GM12878 (cell line): ENCODE measurements around the gene GPC5. TPM values are rescaled to one million over a fixed set of nuclear protein-coding genes. Genes with fewer than 3 reads are reported as not detected.

ENCODE experiments used
- ATAC-seq: fragments of 200-7000 bp; cut with Tn5 transposase; 3 replicates; pipeline ENCODE4 v1.9.1; 2020; ENCODE audit warnings: mild to moderate bottlenecking, moderate library complexity
- BruUV-seq: library from RNA; stranded (reverse); fragments of 400-500 nt; replicated peaks from 2 replicates; lab custom pipeline; 2021; lab: Mats Ljungman, UMichigan
- CTCF ChIA-PET: fragments of 300-600 bp; sonication (Branson Sonifier 250); formaldehyde crosslinking; extraction: SDS; loops from one replicate; lab custom pipeline; 2021; ENCODE audit warnings: inconsistent platforms; lab: Yijun Ruan, JAX
- POLR2A ChIA-PET: fragments of 350-600 bp; formaldehyde crosslinking; extraction: SDS; loops from one replicate; lab custom pipeline; 2021; ENCODE audit warnings: inconsistent platforms; lab: Charles Lee
- RAD21 ChIA-PET: fragments of 300-600 bp; sonication (Branson Sonifier 250); formaldehyde crosslinking; loops from one replicate; lab custom pipeline; 2023; ENCODE audit warnings: antibody characterized with exemption; ENCODE audit not compliant: unreplicated experiment; lab: Charles Lee
- SMC1A ChIA-PET: fragments of 300-600 bp; sonication (Branson Sonifier 250); formaldehyde crosslinking; loops from one replicate; lab custom pipeline; 2023; ENCODE audit not compliant: unreplicated experiment, uncharacterized antibody; lab: Charles Lee
- DNase-seq: peaks from one replicate; pipeline ENCODE4 v3.0.0-alpha.2; 2011; ENCODE audit warnings: low read depth, low spot score
- FAIRE-seq: peaks from 3 replicates; lab custom pipeline; 2011; peaks lifted over from hg19 to GRCh38; lab: Jason Lieb, UNC
- H2AFZ ChIP-seq: 2 replicates; pipeline ENCODE4 v1.6.0; 2011; ENCODE audit warnings: low read depth, low read length, control low read depth; ENCODE audit not compliant: control insufficient read depth
- H3K27ac ChIP-seq: 2 replicates; pipeline ENCODE4 v1.5.1; 2011; ENCODE audit warnings: control low read depth; ENCODE audit not compliant: control insufficient read depth, insufficient read depth
- H3K27me3 ChIP-seq, 2 experiments: replicated peaks in 1 of 2; 2 replicates each; pipeline versions ENCODE4 v1.6.0 to v1.6.1; 2011; ENCODE audit warnings: low read length in 1 of 2; ENCODE audit not compliant: control insufficient read depth in 2 of 2, insufficient read depth in 2 of 2
- H3K36me3 ChIP-seq, 2 experiments: 2 replicates each; pipeline ENCODE4 v1.5.1; 2011; ENCODE audit warnings: low read length in 1 of 2; ENCODE audit not compliant: control insufficient read depth in 2 of 2, insufficient read depth in 2 of 2
- H3K4me1 ChIP-seq: 2 replicates; pipeline ENCODE4 v1.6.1; 2011; ENCODE audit warnings: mild to moderate bottlenecking, low read length, moderate library complexity, mixed read lengths; ENCODE audit not compliant: control insufficient read depth, insufficient read depth
- H3K4me2 ChIP-seq: 2 replicates; pipeline ENCODE4 v1.6.0; 2011; ENCODE audit warnings: control low read depth; ENCODE audit not compliant: control insufficient read depth, insufficient read depth
- H3K4me3 ChIP-seq: fragments of 200-600 bp; sonication (generic); 2 replicates; pipeline ENCODE4 v1.5.1; 2016
- H3K79me2 ChIP-seq: 2 replicates; pipeline ENCODE4 v1.6.0; 2011; ENCODE audit warnings: low read length; ENCODE audit not compliant: control insufficient read depth, insufficient read depth
- H3K9ac ChIP-seq: 2 replicates; pipeline ENCODE4 v1.8.0; 2011; ENCODE audit warnings: low read length, control low read depth, mixed read lengths; ENCODE audit not compliant: control insufficient read depth, insufficient read depth
- H3K9me3 ChIP-seq: replicated peaks from 3 replicates; pipeline ENCODE4 v1.5.1; 2011; ENCODE audit warnings: mild to moderate bottlenecking, low read length; ENCODE audit not compliant: control insufficient read depth, insufficient read depth
- H4K20me1 ChIP-seq: 2 replicates; pipeline ENCODE4 v1.6.0; 2011; ENCODE audit not compliant: control insufficient read depth, insufficient read depth
- CEBPB ChIP-seq, 2 experiments: fragments of 150-350 bp in 1 of 2; IDR thresholded peaks; 2 replicates each; pipeline ENCODE4 v1.6.1; 2012 to 2014; ENCODE audit warnings: low read depth in 2 of 2, low read length in 2 of 2, borderline replicate concordance in 1 of 2, inconsistent platforms in 1 of 2
- ETV6 ChIP-seq, 2 experiments: fragments of 450-650 bp in 1 of 2; IDR thresholded peaks in 1 of 2; conservative IDR thresholded peaks in 1 of 2; 2 replicates each; pipeline ENCODE4 v1.6.1; 2014; ENCODE audit warnings: antibody characterized with exemption in 1 of 2, borderline replicate concordance in 1 of 2, low read depth in 1 of 2, mild to moderate bottlenecking in 1 of 2, moderate library complexity in 1 of 2
- NFYA ChIP-seq: IDR thresholded peaks from 2 replicates; pipeline ENCODE4 v1.6.1; 2011; ENCODE audit warnings: low read depth, mild to moderate bottlenecking, low read length, improper control_type of control experiment, borderline replicate concordance
- PBX3 ChIP-seq: IDR thresholded peaks from 2 replicates; pipeline ENCODE4 v1.6.1; 2011; ENCODE audit warnings: mild to moderate bottlenecking, low read depth, low read length, moderate library complexity; ENCODE audit not compliant: insufficient replicate concordance
- SMAD5 ChIP-seq: IDR thresholded peaks from 2 replicates; pipeline ENCODE4 v1.6.1; 2016; ENCODE audit warnings: antibody characterized with exemption, low read depth
- SPI1 ChIP-seq: IDR thresholded peaks from 2 replicates; pipeline ENCODE4 v1.6.1; 2011; ENCODE audit warnings: low read depth, mild to moderate bottlenecking, low read length, moderate library complexity, borderline replicate concordance; ENCODE audit not compliant: insufficient read depth
- STAT1 ChIP-seq: fragments of 450-650 bp; conservative IDR thresholded peaks from 2 replicates; pipeline ENCODE4 v1.6.1; 2014; ENCODE audit warnings: antibody characterized with exemption, mild to moderate bottlenecking
- TCF3 ChIP-seq: IDR thresholded peaks from 2 replicates; pipeline ENCODE4 v1.6.1; 2012; ENCODE audit warnings: low read depth, mild to moderate bottlenecking, low read length, borderline replicate concordance; ENCODE audit not compliant: insufficient read depth
- WGBS: methylation state at CpG from one replicate; pipeline ENCODE4 v1.1.6; 2016; ENCODE audit warnings: low lambda C conversion rate; ENCODE audit not compliant: insufficient replicate concordance, insufficient coverage; ENCODE audit errors: missing lambda C conversion rate; 5-methylcytosine and 5-hydroxymethylcytosine counted together
- in situ Hi-C: fragments of 300-500 bp; cut with MboI; formaldehyde crosslinking; loops from 9 replicates; pipeline ENCODE4 v1.14.3; 2018; ENCODE audit warnings: mixed read lengths
- intact Hi-C: fragments of 100-400 bp; cut with micrococcal nuclease; formaldehyde crosslinking; loops from one replicate; pipeline ENCODE4 v1.14.2; 2022; ENCODE audit not compliant: unreplicated experiment
- polyA plus RNA-seq, 11 experiments: library from polyadenylated mRNA; depleted of rRNA in 4 of 11; unstranded in 6 of 11; stranded (reverse) in 5 of 11; fragments of >200 nt; fragmentation: Nextera tagmentation in 4 of 11; fragmentation: Illumina TruSeq in 1 of 11; extraction: Ambion mirVana in 4 of 11; extraction: Trizol in 1 of 11; gene quantifications; 1 replicate in 1 of 11; 2 replicates in 10 of 11; pipeline versions ENCODE4 v1.2.1 to v1.2.3, GENCODE V29; 2011 to 2016; ENCODE audit warnings: inconsistent platforms in 2 of 11, missing spikeins in 2 of 11, low read depth in 1 of 11
- total RNA-seq, 4 experiments: library from RNA; depleted of rRNA in 3 of 4; stranded (reverse); fragments of >200 nt in 3 of 4; fragmentation: Illumina TruSeq in 1 of 4; extraction: Trizol in 1 of 4; gene quantifications; 2 replicates each; pipeline versions ENCODE4 v1.2.1 to v1.2.3, GENCODE V29; 2013 to 2021

GPC5 gene
- total and polyA plus RNA-seq, 10 of the 15 experiments (the other 5 are each of a cell fraction or from before 2014, with no cell fraction given), result 0.05 to 0.87 (median 0.44) TPM; not detected in 1

GRCh38 chr13:91764527-91764926 is 366.1 kb downstream of the GPC5 start:
- BruUV-seq, result no TSS peak
- H3K4me2 ChIP-seq, result no peak overlapping the region
- H4K20me1 ChIP-seq, result no peaks in the 10 kb centered on the region
- H3K27me3 ChIP-seq, result no peaks in the 10 kb centered on the region
- H3K9ac ChIP-seq, result no peak overlapping the region
- no peak overlapping the region for H3K4me3 ChIP-seq
- H3K27ac ChIP-seq, result no peak overlapping the region
- intact Hi-C loops, result no loop called here
- TF ChIP-seq SPI1 (peak; percentile 46; the same call in 1 of the 2 replicates), SMAD5 (no peak)
- H3K4me1 ChIP-seq, result no peaks in the 10 kb centered on the region
- H3K9me3 ChIP-seq, result no peaks in the 10 kb centered on the region
- H3K79me2 ChIP-seq, result no peaks in the 10 kb centered on the region
- WGBS, result 6% methylated on average over 7 of the region's 7 CpGs
- no peaks in the 10 kb centered on the region for H3K36me3 ChIP-seq
- SMC1A ChIA-PET, result interaction anchor here (1.0 kb wide), 1 partner anchor 73 kb away, joined by 3 read pairs; no protein-coding TSS in a partner anchor
- no peak overlapping the region for H2AFZ ChIP-seq
- POLR2A ChIA-PET, result no interaction called here
- in situ Hi-C loops, result no loop called here
- no peak for FAIRE-seq
- CTCF ChIA-PET, result interaction anchor here (0.6 kb wide), 1 partner anchor 213 kb away, joined by 3 read pairs; no protein-coding TSS in a partner anchor
- peak; percentile 17 for DNase-seq
- peak; percentile 69 for ATAC-seq
- RAD21 ChIA-PET, result no interaction called here

GRCh38 chr13:91767651-91768050 is 369.2 kb downstream of the GPC5 start:
- Histone ChIP-seq H3K4me1 (no peaks in the 10 kb centered on the region), H3K4me2 (no peak overlapping the region), H3K27ac (no peak overlapping the region), H3K9ac (no peak overlapping the region), H3K79me2 (no peaks in the 10 kb centered on the region), H2AFZ (no peak overlapping the region), H4K20me1 (no peaks in the 10 kb centered on the region), H3K27me3 (no peaks in the 10 kb centered on the region), H3K9me3 (no peaks in the 10 kb centered on the region), H3K36me3 (no peaks in the 10 kb centered on the region), H3K4me3 (no peak overlapping the region)
- 29% methylated on average over 4 of the region's 4 CpGs for WGBS
- BruUV-seq, result no TSS peak
- intact Hi-C loops, result no loop called here
- ChIA-PET CTCF (no interaction called here), POLR2A (no interaction called here), SMC1A (no interaction called here), RAD21 (no interaction called here)
- FAIRE-seq, result no peak
- ATAC-seq, result no peak
- no peak for DNase-seq
- no peak for TF ChIP-seq TCF3
- TF ChIP-seq CEBPB (IDR thresholded peaks at IDR 0.05; ENCODE audit: borderline replicate concordance in 1 of 2, low read depth in 2 of 2, low read length in 2 of 2), result no peak
- TF ChIP-seq STAT1, result no peak
- no peak for TF ChIP-seq NFYA
- TF ChIP-seq PBX3, result no peak
- no peak for TF ChIP-seq ETV6 (conservative IDR thresholded peaks at IDR 0.05 in 1 of 2, IDR thresholded peaks at IDR 0.05 in 1 of 2; ENCODE audit: borderline replicate concordance in 1 of 2, low read depth in 1 of 2)
- in situ Hi-C loops, result no loop called here
